ENCODE results near the gene HS3ST6.

- TF ChIP-seq POLR2A (IDR thresholded peaks at IDR 0.05; ENCODE audit: low read depth, low read length) (no peak), SPI1 (IDR thresholded peaks at IDR 0.05; ENCODE audit: low read depth, low read length) (no peak), POLR2AphosphoS5 (IDR thresholded peaks at IDR 0.05; ENCODE audit: low read depth, low read length) (no peak), PAX5 (IDR thresholded peaks at IDR 0.05; ENCODE audit: insufficient read depth, low read length, severe bottlenecking) (no peak), TAF1 (IDR thresholded peaks at IDR 0.05; ENCODE audit: low read depth, low read length) (no peak)
These were observed 23.1 kb downstream of the HS3ST6 start for GRCh38 chr16:1895068-1895467.

Measured in GM12891 (cell line).